Activated T-helper 2 cell treated with anti-CD3 and anti-CD28 coated beads, Interferon-gamma antibody, Interleukin-2, Interleukin-4, amounts not matched to agents 10 μg/mL and 5 μg/mL and 100 μg/mL, durations not matched to agents 14 hours and 24 hours and 36 hours (primary cell): ENCODE measurements around the gene APP. TPM values are rescaled to one million over a fixed set of nuclear protein-coding genes. Genes with fewer than 3 reads are reported as not detected.

ENCODE experiments used
- DNase-seq: peaks from one replicate; pipeline ENCODE4 v3.0.0; 2021; ENCODE audit warnings: low spot score
- H3K27ac Mint-ChIP-seq: one replicate; pipeline ENCODE4 v1.8.0; 2021; ENCODE audit warnings: mixed read lengths
- H3K27me3 Mint-ChIP-seq: one replicate; pipeline ENCODE4 v1.8.0; 2021; ENCODE audit warnings: low read depth, mixed read lengths
- H3K36me3 Mint-ChIP-seq: one replicate; pipeline ENCODE4 v1.8.0; 2021; ENCODE audit warnings: low read depth, mixed read lengths
- H3K4me1 Mint-ChIP-seq: one replicate; pipeline ENCODE4 v1.8.0; 2021; ENCODE audit warnings: low read depth, mixed read lengths
- H3K4me3 Mint-ChIP-seq: one replicate; pipeline ENCODE4 v1.8.0; 2021; ENCODE audit warnings: low read depth, mild to moderate bottlenecking, moderate library complexity, mixed read lengths
- H3K9me3 Mint-ChIP-seq: one replicate; pipeline ENCODE4 v1.8.0; 2021; ENCODE audit warnings: mixed read lengths
- intact Hi-C: fragments of 100-400 bp; cut with micrococcal nuclease; formaldehyde crosslinking; loops from one replicate; pipeline ENCODE4 v1.15.1; 2023
- total RNA-seq: library from RNA; stranded (reverse); gene quantifications from 2 replicates; pipeline ENCODE4 v1.2.3, GENCODE V29; 2022

APP gene
- total RNA-seq, 1 donor from 2014 or later: 86.5 TPM

GRCh38 chr21:26154753-26155152 is 15.8 kb downstream of the APP start:
- H3K27me3 Mint-ChIP-seq: no peaks in the 10 kb centered on the region
- H3K36me3 Mint-ChIP-seq: no peaks in the 10 kb centered on the region
- no peak overlapping the region for H3K4me3 Mint-ChIP-seq
- H3K27ac Mint-ChIP-seq: no peak overlapping the region
- peaks cover 18% of the 10 kb centered on the region for H3K4me1 Mint-ChIP-seq
- intact Hi-C loops: no loop called here
- H3K9me3 Mint-ChIP-seq: no peaks in the 10 kb centered on the region
- no peak for DNase-seq

- no peaks in the 10 kb centered on the region for H3K27me3 Mint-ChIP-seq
- H3K9me3 Mint-ChIP-seq: no peaks in the 10 kb centered on the region
- intact Hi-C loops: no loop called here
- no peak overlapping the region for H3K27ac Mint-ChIP-seq
- H3K4me3 Mint-ChIP-seq: no peak overlapping the region
- peaks cover 18% of the 10 kb centered on the region for H3K4me1 Mint-ChIP-seq
- no peak for DNase-seq
- H3K36me3 Mint-ChIP-seq: peaks cover 2% of the 10 kb centered on the region
These were observed 16.8 kb downstream of the APP start for GRCh38 chr21:26153758-26154157.

DNA sequence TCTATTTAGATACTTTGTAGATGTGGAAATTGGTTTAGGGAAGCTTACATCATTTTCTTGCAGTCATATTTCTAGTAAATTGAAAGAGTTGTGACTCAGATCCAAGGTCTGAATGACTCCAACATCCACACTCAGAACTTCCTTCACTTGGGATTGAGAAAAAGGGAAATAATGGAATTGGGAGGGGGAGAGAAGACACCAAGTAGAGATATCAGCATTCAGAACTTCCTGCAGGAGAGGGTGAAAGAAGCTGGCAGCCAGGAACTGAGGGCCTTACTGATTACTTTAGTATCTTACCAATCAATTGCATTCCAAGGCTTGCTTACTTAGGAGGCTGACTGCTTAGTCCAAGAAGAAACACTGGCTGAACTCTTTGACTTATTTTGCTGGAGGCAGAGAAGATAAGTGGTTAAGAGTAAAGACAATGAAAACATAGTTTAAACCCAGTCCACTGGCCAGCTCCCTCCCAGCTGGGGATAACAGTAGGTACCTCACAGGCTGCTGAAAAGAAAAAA is 21.7 kb downstream of the APP start:
- Mint-ChIP-seq H3K27ac (no peak overlapping the region), H3K9me3 (no peaks in the 10 kb centered on the region), H3K36me3 (peaks cover 10% of the 10 kb centered on the region), H3K27me3 (no peaks in the 10 kb centered on the region), H3K4me1 (peaks cover 11% of the 10 kb centered on the region), H3K4me3 (no peak overlapping the region)
- DNase-seq: no peak
- intact Hi-C loops: no loop called here

DNA sequence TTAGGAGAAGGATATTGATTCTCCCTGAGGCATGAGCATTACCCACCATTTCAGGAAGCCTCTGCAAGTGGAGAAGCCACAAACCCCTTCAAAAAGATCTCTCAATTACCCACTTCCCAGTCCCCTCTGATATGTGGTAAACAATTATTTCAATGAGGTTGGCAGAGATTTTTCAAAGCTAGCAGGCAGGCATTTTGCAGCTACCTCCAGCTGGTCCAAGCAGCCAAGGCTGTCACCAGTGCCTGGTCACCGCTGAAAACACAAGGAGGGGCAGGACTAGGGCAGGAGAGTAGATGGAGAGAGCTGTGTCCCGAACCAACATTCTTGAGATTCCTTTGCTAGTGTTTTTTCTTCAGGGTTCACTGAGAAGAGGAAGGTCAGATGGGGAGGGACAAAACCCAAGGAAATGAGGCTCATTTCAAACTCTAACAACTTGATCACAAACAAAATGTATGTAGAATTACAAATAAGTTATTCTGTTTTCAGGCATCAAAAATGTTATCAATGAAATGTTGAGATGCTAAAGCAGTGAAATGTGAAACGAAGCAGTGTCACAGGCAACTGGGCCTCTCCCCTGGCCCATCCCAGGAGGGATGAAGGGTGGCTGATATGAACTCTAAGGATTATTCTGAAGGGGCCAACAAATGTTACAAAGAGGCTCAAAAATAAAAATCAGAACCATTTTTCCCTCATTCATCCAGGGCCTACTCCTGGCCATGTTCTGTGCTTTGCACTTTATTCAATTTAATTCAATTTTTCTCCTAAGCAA is 22.3 kb downstream of the APP start:
- Mint-ChIP-seq H3K4me1 (peaks cover 11% of the 10 kb centered on the region), H3K36me3 (peaks cover 10% of the 10 kb centered on the region), H3K27me3 (no peaks in the 10 kb centered on the region), H3K4me3 (no peak overlapping the region), H3K27ac (no peak overlapping the region), H3K9me3 (no peaks in the 10 kb centered on the region)
- no peak for DNase-seq
- intact Hi-C loops: no loop called here

DNA sequence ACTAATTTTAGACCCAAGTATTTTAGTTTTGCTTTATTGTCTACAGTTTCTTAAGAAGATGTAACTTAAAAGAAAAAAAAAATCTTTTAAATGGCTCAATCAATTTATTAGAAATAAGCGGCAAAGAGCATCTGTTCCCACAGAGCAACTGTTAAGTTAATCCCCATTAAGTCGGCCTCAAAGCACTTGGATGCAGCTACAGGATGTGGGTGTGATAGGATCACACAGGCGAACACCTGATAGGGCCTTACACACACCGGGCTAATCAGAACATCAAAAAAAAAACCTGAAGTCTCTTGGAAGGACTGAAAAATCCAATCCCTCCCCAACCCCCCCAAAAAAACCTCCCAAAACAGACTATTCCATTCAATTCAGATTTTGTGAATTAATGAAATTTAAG is 23.0 kb downstream of the APP start:
- no peak for DNase-seq
- Mint-ChIP-seq H3K36me3 (peaks cover 10% of the 10 kb centered on the region), H3K4me1 (peaks cover 11% of the 10 kb centered on the region), H3K27me3 (no peaks in the 10 kb centered on the region), H3K4me3 (no peak overlapping the region), H3K9me3 (no peaks in the 10 kb centered on the region), H3K27ac (no peak overlapping the region)
- intact Hi-C loops: no loop called here

DNA sequence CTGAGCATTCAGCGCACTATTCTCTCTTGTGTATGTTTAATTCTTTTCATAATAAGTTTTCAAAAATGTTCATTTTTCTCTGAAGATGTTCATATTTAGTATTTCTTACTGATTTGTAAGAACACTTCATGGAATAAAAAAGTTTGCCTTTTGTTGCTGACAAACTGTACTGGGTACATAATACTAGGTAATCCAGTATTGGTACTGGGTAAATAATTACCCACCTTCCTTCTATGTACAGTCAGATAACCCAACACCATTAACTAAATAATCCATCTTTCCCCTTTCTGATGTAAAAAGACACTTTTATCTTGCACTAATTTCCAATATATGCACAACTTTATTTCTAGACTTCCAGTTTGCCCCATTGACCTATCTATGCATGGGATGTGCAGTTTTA is 23.9 kb downstream of the APP start:
- Mint-ChIP-seq H3K4me1 (peaks cover 11% of the 10 kb centered on the region), H3K27ac (no peak overlapping the region), H3K4me3 (no peak overlapping the region), H3K36me3 (peaks cover 12% of the 10 kb centered on the region), H3K9me3 (no peaks in the 10 kb centered on the region), H3K27me3 (no peaks in the 10 kb centered on the region)
- DNase-seq: no peak
- intact Hi-C loops: no loop called here

- Mint-ChIP-seq H3K9me3 (no peaks in the 10 kb centered on the region), H3K27me3 (no peaks in the 10 kb centered on the region), H3K4me3 (no peak overlapping the region), H3K4me1 (peaks cover 11% of the 10 kb centered on the region), H3K27ac (no peak overlapping the region), H3K36me3 (peaks cover 19% of the 10 kb centered on the region)
- no peak for DNase-seq
- intact Hi-C loops: no loop called here
These were observed 26.5 kb downstream of the APP start for GRCh38 chr21:26144031-26144430.

DNA sequence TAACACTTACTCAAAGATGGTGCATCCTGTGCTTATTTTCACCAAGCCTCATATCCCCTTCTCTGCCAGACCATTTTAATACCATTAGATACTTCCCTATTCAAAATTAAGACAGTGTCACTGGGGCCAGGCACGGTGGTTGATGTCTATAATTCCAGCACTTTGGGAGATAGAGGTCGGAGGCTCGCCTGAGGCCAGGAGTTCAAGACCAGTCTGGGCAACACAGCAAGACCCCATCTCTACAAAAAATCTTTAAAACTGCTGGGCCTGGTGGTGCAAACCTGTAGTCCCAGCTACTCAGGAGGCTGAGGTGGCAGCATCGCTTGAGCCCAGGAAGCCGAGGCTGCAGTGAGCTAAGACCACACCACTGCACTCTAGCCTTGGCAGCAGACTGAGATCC is 28.2 kb downstream of the APP start:
- Mint-ChIP-seq H3K9me3 (no peaks in the 10 kb centered on the region), H3K36me3 (peaks cover 9% of the 10 kb centered on the region), H3K4me1 (peaks cover 9% of the 10 kb centered on the region), H3K4me3 (no peak overlapping the region), H3K27ac (no peak overlapping the region), H3K27me3 (no peaks in the 10 kb centered on the region)
- DNase-seq: no peak
- intact Hi-C loops: no loop called here

DNA sequence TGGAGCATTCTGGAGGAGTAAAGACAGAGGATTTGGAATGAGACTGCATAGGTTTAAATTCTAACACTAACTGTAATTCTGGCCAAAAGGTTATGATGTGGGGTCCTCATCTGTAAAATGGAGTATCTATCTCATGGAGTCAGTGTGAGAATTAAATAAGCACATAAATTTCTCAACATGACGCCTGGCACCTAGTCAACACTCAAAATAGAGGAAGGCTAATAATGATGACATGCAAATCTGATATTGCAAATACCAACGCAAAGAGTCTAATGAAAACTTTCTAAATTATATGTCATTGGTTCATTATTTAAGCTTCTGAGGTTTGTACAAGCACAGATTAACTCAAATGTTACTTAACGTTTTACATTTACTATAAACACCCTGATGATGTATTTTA is 29.6 kb downstream of the APP start:
- no peak overlapping the region for H3K27ac Mint-ChIP-seq
- H3K36me3 Mint-ChIP-seq: peaks cover 9% of the 10 kb centered on the region
- no peaks in the 10 kb centered on the region for H3K9me3 Mint-ChIP-seq
- H3K4me1 Mint-ChIP-seq: peaks cover 21% of the 10 kb centered on the region
- H3K27me3 Mint-ChIP-seq: no peaks in the 10 kb centered on the region
- DNase-seq: no peak
- no peak overlapping the region for H3K4me3 Mint-ChIP-seq
- intact Hi-C loops: no loop called here

- Mint-ChIP-seq H3K27ac (no peak overlapping the region), H3K9me3 (no peaks in the 10 kb centered on the region), H3K36me3 (peaks cover 9% of the 10 kb centered on the region), H3K4me1 (peaks cover 25% of the 10 kb centered on the region), H3K4me3 (no peak overlapping the region), H3K27me3 (no peaks in the 10 kb centered on the region)
- DNase-seq: no peak
- intact Hi-C loops: no loop called here
These were observed 30.4 kb downstream of the APP start for GRCh38 chr21:26140164-26140579.

- intact Hi-C loops: no loop called here
- no peaks in the 10 kb centered on the region for H3K27me3 Mint-ChIP-seq
- no peak overlapping the region for H3K27ac Mint-ChIP-seq
- peaks cover 9% of the 10 kb centered on the region for H3K36me3 Mint-ChIP-seq
- H3K4me1 Mint-ChIP-seq: peaks cover 27% of the 10 kb centered on the region
- no peak for DNase-seq
- H3K4me3 Mint-ChIP-seq: no peak overlapping the region
- H3K9me3 Mint-ChIP-seq: no peaks in the 10 kb centered on the region
These were observed 31.8 kb downstream of the APP start for GRCh38 chr21:26138615-26139257.

DNA sequence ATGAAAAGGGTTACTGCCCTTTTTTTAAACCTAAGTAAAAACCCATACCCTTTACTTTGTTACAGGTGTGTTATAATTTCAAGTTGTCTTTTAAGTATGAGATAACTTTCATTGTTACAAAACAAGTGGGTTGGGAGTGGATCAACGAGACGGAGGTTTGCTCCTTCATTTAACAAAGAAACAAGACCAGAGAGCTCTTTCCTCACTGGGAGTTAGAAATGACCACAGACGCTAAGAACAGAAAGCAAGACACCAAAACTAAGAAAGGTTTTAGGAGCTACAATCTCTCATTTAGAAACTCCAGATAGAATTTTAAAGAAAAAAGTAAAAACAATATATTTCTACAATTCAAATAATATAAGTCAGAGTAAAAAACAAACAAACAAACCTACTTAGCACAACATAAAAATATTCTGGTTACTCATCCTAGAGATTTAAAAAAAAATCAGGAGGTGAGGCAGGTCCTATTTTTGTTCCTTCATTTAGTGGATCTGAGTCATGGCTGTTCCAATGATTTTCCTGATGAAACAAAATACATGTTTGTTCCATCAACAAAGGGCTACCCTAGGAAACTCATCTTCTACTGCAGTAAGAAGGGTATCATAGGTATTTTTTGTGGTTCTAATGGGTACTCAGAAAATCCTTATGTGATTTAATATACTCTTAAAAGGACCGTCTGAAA is 33.0 kb downstream of the APP start:
- H3K9me3 Mint-ChIP-seq: no peaks in the 10 kb centered on the region
- peaks cover 27% of the 10 kb centered on the region for H3K4me1 Mint-ChIP-seq
- no peak for DNase-seq
- intact Hi-C loops: no loop called here
- no peak overlapping the region for H3K27ac Mint-ChIP-seq
- no peak overlapping the region for H3K4me3 Mint-ChIP-seq
- peaks cover 9% of the 10 kb centered on the region for H3K36me3 Mint-ChIP-seq
- H3K27me3 Mint-ChIP-seq: no peaks in the 10 kb centered on the region

- intact Hi-C loops: no loop called here
- DNase-seq: no peak
These were observed 33.9 kb downstream of the APP start for GRCh38 chr21:26136671-26137070.

More at GRCh38 chr21:26136671-26137070, 33.9 kb downstream of the APP start:
- Mint-ChIP-seq H3K36me3 (peaks cover 6% of the 10 kb centered on the region), H3K27ac (peak overlapping the region; percentile 12), H3K27me3 (no peaks in the 10 kb centered on the region), H3K4me3 (no peak overlapping the region), H3K4me1 (peaks cover 27% of the 10 kb centered on the region), H3K9me3 (no peaks in the 10 kb centered on the region)
